ENCODE data around the gene BIRC7. TPM values are rescaled to one million over a fixed set of nuclear protein-coding genes. Genes with fewer than 3 reads are reported as not detected.

Gene BIRC7
- total RNA-seq, 1 experiment from 2014 or later, result not detected

GRCh38 chr20:63288581-63289251 lies 53.0 kb downstream of the BIRC7 start:
- no TSS peak for BruUV-seq (replicated peaks)
- no peaks in the 10 kb centered on the region for H3K4me1 ChIP-seq (replicated peaks; ENCODE audit: insufficient read depth)
- intact Hi-C loops (cut with micrococcal nuclease; ENCODE audit: unreplicated experiment), result no loop called here
- peaks cover 30% of the 10 kb centered on the region for H4K20me1 ChIP-seq (ENCODE audit: insufficient read depth)
- H3F3A ChIP-seq (ENCODE audit: insufficient read depth, low read depth), result peaks cover 5% of the 10 kb centered on the region; the same call in 1 of the 2 replicates
- H3K4me3 ChIP-seq, result no peak overlapping the region
- CTCF ChIA-PET, result no interaction called here
- no peak overlapping the region for H3K27ac ChIP-seq
- DNase-seq, result no peak
- POLR2A ChIA-PET (ENCODE audit: unreplicated experiment), result no interaction called here
- H3K9me2 ChIP-seq (ENCODE audit: insufficient read depth), result no peaks in the 10 kb centered on the region
- TF ChIP-seq CTCF (conservative IDR thresholded peaks at IDR 0.05), result no peak
- no peak for TF ChIP-seq EZH2 (IDR thresholded peaks at IDR 0.05; ENCODE audit: low read depth)
- no peak overlapping the region for H2AFZ ChIP-seq
- no peaks in the 10 kb centered on the region for H3K27me3 ChIP-seq (ENCODE audit: insufficient read depth, low read depth)
- H3K36me3 ChIP-seq (ENCODE audit: low read depth), result no peaks in the 10 kb centered on the region
- no peaks in the 10 kb centered on the region for H3K9me3 ChIP-seq (ENCODE audit: insufficient read depth, low read depth)
- no peak overlapping the region for H3K4me2 ChIP-seq
- H3K79me2 ChIP-seq (ENCODE audit: low read depth), result no peaks in the 10 kb centered on the region

- intact Hi-C loops (cut with micrococcal nuclease; ENCODE audit: unreplicated experiment), result loop anchor here (5.0 kb wide), 1 partner anchor 67 kb away; no protein-coding TSS in a partner anchor
- BruUV-seq (replicated peaks), result TSS peak; percentile 11
Observed at GRCh38 chr20:63289311-63290135, 53.8 kb downstream of the BIRC7 start.

More at GRCh38 chr20:63289311-63290135, 53.8 kb downstream of the BIRC7 start:
- Histone ChIP-seq H3K27ac (no peak overlapping the region), H3K79me2 (ENCODE audit: low read depth) (no peaks in the 10 kb centered on the region), H3K27me3 (ENCODE audit: insufficient read depth, low read depth) (0 out of 2 replicates have a peak, but pooled peaks cover 4% of the 10 kb centered on the region), H3K4me3 (no peak overlapping the region), H3F3A (ENCODE audit: insufficient read depth, low read depth) (peaks cover 5% of the 10 kb centered on the region; the same call in 1 of the 2 replicates), H3K4me2 (no peak overlapping the region), H4K20me1 (ENCODE audit: insufficient read depth) (peaks cover 24% of the 10 kb centered on the region), H3K9me3 (ENCODE audit: insufficient read depth, low read depth) (no peaks in the 10 kb centered on the region), H3K4me1 (replicated peaks; ENCODE audit: insufficient read depth) (no peaks in the 10 kb centered on the region), H3K9me2 (ENCODE audit: insufficient read depth) (no peaks in the 10 kb centered on the region), H2AFZ (no peak overlapping the region), H3K36me3 (ENCODE audit: low read depth) (no peaks in the 10 kb centered on the region)
- no peak for DNase-seq
- TF ChIP-seq CTCF (conservative IDR thresholded peaks at IDR 0.05), result no peak
- no peak for TF ChIP-seq EZH2 (IDR thresholded peaks at IDR 0.05; ENCODE audit: low read depth)
- ChIA-PET CTCF (no interaction called here), POLR2A (ENCODE audit: unreplicated experiment) (no interaction called here)

Small RNAs within 50 kb of the gene (microRNA-seq; reads per million reads assigned to microRNA genes)
- gene MIR3196 (ENCODE audit: borderline number of aligned reads, borderline replicate concordance), result not detected
- not detected for gene MIR4326 (ENCODE audit: borderline number of aligned reads, borderline replicate concordance)

Other genes starting within 250 kb of the BIRC7 start
- gene BHLHE23, start 228.9 kb upstream of the BIRC7 start, total RNA-seq (2021), result not detected in 2 replicates
- gene YTHDF1, start 19.8 kb upstream of the BIRC7 start, total RNA-seq (2021), result 34.5 and 42.6 TPM in 2 replicates
- gene NKAIN4, start 18.6 kb downstream of the BIRC7 start, total RNA-seq (2021), result not detected in 2 replicates
- gene ARFGAP1, start 36.9 kb downstream of the BIRC7 start, total RNA-seq (2021), result 89.0 and 101 TPM in 2 replicates
- gene COL20A1, start 57.3 kb downstream of the BIRC7 start, total RNA-seq (2021), result 0.15 TPM in 1 of 2 replicates, not detected in the other
- gene CHRNA4, start 125.4 kb downstream of the BIRC7 start, total RNA-seq (2021), result not detected in 2 replicates
- gene KCNQ2, start 236.8 kb downstream of the BIRC7 start, total RNA-seq (2021), result 0.30 TPM in 1 of 2 replicates, not detected in the other